Natural killer cell (primary cell): ENCODE data around the gene OR56A1. TPM values are rescaled to one million over a fixed set of nuclear protein-coding genes. Genes with fewer than 3 reads are reported as not detected.

ENCODE experiments used
- ATAC-seq, 3 donors: fragments of 150-1000 bp in 2 of 3; fragments of 200-7000 bp in 1 of 3; cut with Tn5 transposase; 1 replicate in 1 of 3; 2 replicates in 2 of 3; pipeline ENCODE4 v1.10.0; 2021; ENCODE audit warnings: mild to moderate bottlenecking in 2 of 3, moderate library complexity in 2 of 3
- DNase-seq, 2 donors: peaks; one replicate each; pipeline versions ENCODE4 v3.0.0 to v3.0.0-alpha.2; 2013 to 2021; ENCODE audit warnings: mixed read lengths in 1 of 2
- H3K27ac ChIP-seq: one replicate; pipeline ENCODE4 v1.5.1; 2013; ENCODE audit warnings: mild to moderate bottlenecking, low read length
- H3K27me3 ChIP-seq: one replicate; pipeline ENCODE4 v1.6.1; 2013; ENCODE audit warnings: low read length; ENCODE audit not compliant: control insufficient read depth, insufficient read depth
- H3K36me3 ChIP-seq: one replicate; pipeline ENCODE4 v1.6.1; 2013; ENCODE audit warnings: low read length; ENCODE audit not compliant: control insufficient read depth, insufficient read depth
- H3K4me1 ChIP-seq: one replicate; pipeline ENCODE4 v1.6.1; 2013; ENCODE audit warnings: low read length; ENCODE audit not compliant: control insufficient read depth, insufficient read depth
- H3K4me3 ChIP-seq: one replicate; pipeline ENCODE4 v1.5.1; 2013; ENCODE audit warnings: low read length
- H3K9me3 ChIP-seq: one replicate; pipeline ENCODE4 v1.6.1; 2013; ENCODE audit warnings: low read length; ENCODE audit not compliant: control insufficient read depth, insufficient read depth
- H3K27ac Mint-ChIP-seq, 2 donors: one replicate each; pipeline ENCODE4 v1.8.0; 2022; ENCODE audit warnings: mild to moderate bottlenecking in 2 of 2, mixed read lengths in 2 of 2, moderate library complexity in 1 of 2
- H3K27me3 Mint-ChIP-seq, 2 donors: one replicate each; pipeline ENCODE4 v1.8.0; 2022; ENCODE audit warnings: low read depth in 2 of 2, mixed read lengths in 2 of 2
- H3K36me3 Mint-ChIP-seq: one replicate; pipeline ENCODE4 v1.8.0; 2022; ENCODE audit warnings: mixed read lengths
- H3K4me1 Mint-ChIP-seq, 2 donors: one replicate each; pipeline ENCODE4 v1.8.0; 2022; ENCODE audit warnings: mixed read lengths in 2 of 2
- H3K4me3 Mint-ChIP-seq: one replicate; pipeline ENCODE4 v1.8.0; 2022; ENCODE audit warnings: mild to moderate bottlenecking, moderate library complexity, mixed read lengths
- H3K9me3 Mint-ChIP-seq, 2 donors: one replicate each; pipeline ENCODE4 v1.8.0; 2022; ENCODE audit warnings: mixed read lengths in 2 of 2
- WGBS: methylation state at CpG from one replicate; pipeline ENCODE4 v1.1.7; 2013; ENCODE audit warnings: missing lambda C conversion rate; ENCODE audit not compliant: insufficient coverage; 5-methylcytosine and 5-hydroxymethylcytosine counted together
- intact Hi-C: fragments of 100-400 bp; cut with micrococcal nuclease; formaldehyde crosslinking; loops from one replicate; pipeline ENCODE4 v1.14.2; 2022
- total RNA-seq, 4 donors: library from RNA; stranded (reverse); fragments of 120-200 nt in 1 of 4; gene quantifications; one replicate each; pipeline versions ENCODE4 v1.2.3 to v1.2.4, GENCODE V29; 2013 to 2022
- TF ChIP-seq, protein P1 (sequence below): fragments of 200-600 bp; IDR thresholded peaks from one replicate; pipeline ENCODE4 v1.8.0; 2022; ENCODE audit warnings: antibody characterized with exemption

The OR56A1 gene
- total RNA-seq, 3 donors from 2014 or later (not counting 1 experiment from before 2014, with no cell fraction given): 0.05 to 0.16 TPM; not detected in 1

DNA sequence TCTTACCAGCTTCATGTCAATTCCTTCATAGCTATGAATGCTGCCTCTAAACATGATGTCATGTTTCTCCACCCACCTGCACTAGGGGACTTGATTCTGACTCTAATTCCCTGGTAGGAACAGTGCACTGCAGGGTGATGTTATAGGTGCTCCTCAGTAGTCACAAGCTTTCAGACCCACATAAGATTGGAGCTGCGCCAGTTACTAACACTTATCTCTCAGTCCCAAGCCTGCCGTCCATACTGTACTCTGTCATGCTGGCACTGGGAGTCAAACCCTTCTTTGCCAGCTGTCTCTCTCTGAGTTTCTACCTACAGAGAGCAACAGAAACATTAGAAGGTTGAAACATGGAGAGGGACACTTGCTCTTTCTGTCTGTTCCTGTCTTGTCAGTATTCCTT, 5.5 kb downstream of the OR56A1 start:
- Histone ChIP-seq H3K36me3 (no peaks in the 10 kb centered on the region), H3K4me3 (no peak overlapping the region), H3K27ac (no peak overlapping the region), H3K4me1 (no peaks in the 10 kb centered on the region), H3K27me3 (peaks cover 7% of the 10 kb centered on the region), H3K9me3 (no peaks in the 10 kb centered on the region)
- Mint-ChIP-seq H3K27ac (no peak overlapping the region), H3K4me3 (no peak overlapping the region), H3K36me3 (no peaks in the 10 kb centered on the region), H3K27me3 (peaks cover 24 to 53% of the 10 kb centered on the region in 2 donors), H3K4me1 (no peaks in the 10 kb centered on the region), H3K9me3 (no peaks in the 10 kb centered on the region)
- no peak for ATAC-seq
- WGBS: 87% methylated on average over 2 of the region's 2 CpGs
- DNase-seq: no peak
- intact Hi-C loops: no loop called here
- TF ChIP-seq, protein P1, sequence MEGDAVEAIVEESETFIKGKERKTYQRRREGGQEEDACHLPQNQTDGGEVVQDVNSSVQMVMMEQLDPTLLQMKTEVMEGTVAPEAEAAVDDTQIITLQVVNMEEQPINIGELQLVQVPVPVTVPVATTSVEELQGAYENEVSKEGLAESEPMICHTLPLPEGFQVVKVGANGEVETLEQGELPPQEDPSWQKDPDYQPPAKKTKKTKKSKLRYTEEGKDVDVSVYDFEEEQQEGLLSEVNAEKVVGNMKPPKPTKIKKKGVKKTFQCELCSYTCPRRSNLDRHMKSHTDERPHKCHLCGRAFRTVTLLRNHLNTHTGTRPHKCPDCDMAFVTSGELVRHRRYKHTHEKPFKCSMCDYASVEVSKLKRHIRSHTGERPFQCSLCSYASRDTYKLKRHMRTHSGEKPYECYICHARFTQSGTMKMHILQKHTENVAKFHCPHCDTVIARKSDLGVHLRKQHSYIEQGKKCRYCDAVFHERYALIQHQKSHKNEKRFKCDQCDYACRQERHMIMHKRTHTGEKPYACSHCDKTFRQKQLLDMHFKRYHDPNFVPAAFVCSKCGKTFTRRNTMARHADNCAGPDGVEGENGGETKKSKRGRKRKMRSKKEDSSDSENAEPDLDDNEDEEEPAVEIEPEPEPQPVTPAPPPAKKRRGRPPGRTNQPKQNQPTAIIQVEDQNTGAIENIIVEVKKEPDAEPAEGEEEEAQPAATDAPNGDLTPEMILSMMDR: no peak

DNA sequence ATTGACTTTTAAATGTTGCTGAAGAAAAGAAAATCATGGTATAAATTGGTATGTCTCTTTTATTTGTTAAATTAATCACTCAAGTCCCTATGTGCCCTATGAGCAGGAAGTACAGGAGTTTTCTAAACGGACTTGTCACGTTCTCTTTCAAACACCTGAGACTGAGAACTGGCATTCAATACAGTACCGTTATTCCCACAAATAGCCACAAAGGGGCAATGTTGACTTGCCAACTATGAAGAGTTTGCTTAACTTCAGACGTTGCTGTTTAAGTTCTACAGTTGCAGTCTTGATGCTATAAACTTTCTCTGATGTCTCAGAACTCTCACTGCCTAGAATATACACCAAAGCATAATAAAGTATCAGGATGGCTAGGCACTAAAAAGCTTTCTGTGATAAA, 7.6 kb downstream of the OR56A1 start:
- no peak overlapping the region for H3K27ac Mint-ChIP-seq
- Histone ChIP-seq H3K4me3 (no peak overlapping the region), H3K9me3 (no peaks in the 10 kb centered on the region), H3K36me3 (no peaks in the 10 kb centered on the region), H3K4me1 (no peaks in the 10 kb centered on the region), H3K27ac (no peak overlapping the region), H3K27me3 (peaks cover 7% of the 10 kb centered on the region)
- no peaks in the 10 kb centered on the region for H3K4me1 Mint-ChIP-seq
- peaks cover 30 to 68% of the 10 kb centered on the region in 2 donors for H3K27me3 Mint-ChIP-seq
- no peak overlapping the region for H3K4me3 Mint-ChIP-seq
- ATAC-seq (peak; percentile 73 to 86 (median 76)), DNase-seq (peak in 1 of 2 donors; percentile 66)
- whole genome bisulfite sequencing: 0% methylated on average over 4 of the region's 4 CpGs
- no peaks in the 10 kb centered on the region for H3K9me3 Mint-ChIP-seq
- intact Hi-C loops: loop anchor here (1.0 kb wide), 2 partner anchors 293 to 330 kb away; no protein-coding TSS in a partner anchor
- TF ChIP-seq, protein P1: peak; percentile 82
- H3K36me3 Mint-ChIP-seq: no peaks in the 10 kb centered on the region

DNA sequence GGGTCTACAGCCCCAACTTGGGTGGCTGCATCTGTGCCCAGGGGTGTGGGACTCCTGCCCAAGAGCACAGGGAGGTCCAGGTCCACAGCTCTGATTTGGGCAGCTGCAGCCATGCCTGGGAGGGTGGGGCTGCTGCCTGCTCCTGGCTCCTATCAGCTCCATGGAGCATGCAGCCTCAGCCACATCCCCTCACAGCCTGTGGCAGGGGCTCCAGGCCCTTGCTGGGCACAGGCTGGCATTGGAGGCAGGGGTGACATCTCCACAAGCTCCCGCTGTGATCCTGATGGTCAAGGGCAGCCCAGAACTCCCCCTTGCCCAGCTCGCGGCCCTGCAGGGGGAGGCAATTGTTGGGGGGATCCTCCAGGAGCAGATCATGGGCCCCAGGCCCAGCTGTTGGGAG, 17.5 kb downstream of the OR56A1 start:
- Mint-ChIP-seq H3K27ac (no peak overlapping the region), H3K27me3 (peaks cover 21 to 49% of the 10 kb centered on the region in 2 donors), H3K36me3 (peaks cover 16% of the 10 kb centered on the region), H3K4me1 (no peaks in the 10 kb centered on the region), H3K9me3 (peaks cover 0 to 3% of the 10 kb centered on the region in 2 donors), H3K4me3 (no peak overlapping the region)
- no peak overlapping the region for H3K27ac ChIP-seq
- DNase-seq (no peak), ATAC-seq (no peak)
- H3K9me3 ChIP-seq: peaks cover 4% of the 10 kb centered on the region
- H3K4me3 ChIP-seq: no peak overlapping the region
- intact Hi-C loops: no loop called here
- H3K27me3 ChIP-seq: peaks cover 2% of the 10 kb centered on the region
- TF ChIP-seq, protein P1: no peak
- 68% methylated on average over 3 of the region's 3 CpGs for WGBS
- no peaks in the 10 kb centered on the region for H3K36me3 ChIP-seq
- H3K4me1 ChIP-seq: no peaks in the 10 kb centered on the region

DNA sequence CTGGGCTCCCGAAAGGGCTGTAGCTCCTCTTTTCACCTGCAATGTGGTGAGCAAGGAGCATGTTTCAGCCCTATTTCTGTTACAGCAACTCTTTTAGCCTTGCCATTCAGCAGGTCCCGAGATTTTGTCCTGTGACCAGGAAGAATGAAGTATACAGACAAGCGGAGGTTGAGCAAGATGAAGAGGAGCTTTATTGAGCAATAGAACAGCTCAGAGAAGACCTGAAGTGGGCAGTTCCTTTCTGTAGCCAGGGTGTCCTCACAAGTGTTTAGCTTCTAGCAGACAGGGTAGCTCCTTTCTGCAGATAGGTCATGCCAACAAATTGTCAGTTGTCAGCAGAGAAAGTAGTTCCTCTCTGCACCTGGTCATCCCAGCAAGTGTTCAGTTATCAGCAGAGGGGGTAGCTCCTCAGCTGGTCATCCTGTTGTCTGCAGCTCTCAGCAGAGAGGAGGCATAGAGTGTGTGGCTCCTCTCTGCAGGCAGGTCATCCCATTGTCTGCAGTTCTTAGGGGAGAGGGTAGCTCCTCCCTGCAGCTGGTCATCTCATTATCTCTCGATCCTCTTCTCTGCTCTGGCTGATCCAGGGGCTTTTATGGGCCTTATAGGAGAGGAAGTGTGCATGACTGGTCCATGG, 18.4 kb downstream of the OR56A1 start:
- Histone ChIP-seq H3K9me3 (peaks cover 4% of the 10 kb centered on the region), H3K36me3 (no peaks in the 10 kb centered on the region), H3K27ac (no peak overlapping the region), H3K4me1 (no peaks in the 10 kb centered on the region), H3K4me3 (no peak overlapping the region), H3K27me3 (peaks cover 2% of the 10 kb centered on the region)
- DNase-seq: no peak
- no peak overlapping the region for H3K4me3 Mint-ChIP-seq
- TF ChIP-seq, protein P1: no peak
- H3K4me1 Mint-ChIP-seq: no peaks in the 10 kb centered on the region
- intact Hi-C loops: no loop called here
- peaks cover 0 to 3% of the 10 kb centered on the region in 2 donors for H3K9me3 Mint-ChIP-seq
- WGBS: 81% methylated on average over 4 of the region's 4 CpGs
- no peak for ATAC-seq
- H3K27ac Mint-ChIP-seq: no peak overlapping the region
- H3K36me3 Mint-ChIP-seq: peaks cover 13% of the 10 kb centered on the region
- peaks cover 17 to 40% of the 10 kb centered on the region in 2 donors for H3K27me3 Mint-ChIP-seq
